GM19043 (cell line): ENCODE data around the gene SHROOM3.

Experiments
- ATAC-seq: cut with Tn5 transposase; IDR thresholded peaks from one replicate; pipeline ENCODE4 v1.9.1; 2021; ENCODE audit warnings: low read depth; ENCODE audit not compliant: unreplicated experiment

The SHROOM3 gene

GRCh38 chr4:76562836-76563453 lies 127.9 kb downstream of the SHROOM3 start:
- no peak for ATAC-seq

- no peak for ATAC-seq
Observed at GRCh38 chr4:76563454-76564122, 128.6 kb downstream of the SHROOM3 start.

GRCh38 chr4:76564123-76564915 lies 129.3 kb downstream of the SHROOM3 start:
- no peak for ATAC-seq

GRCh38 chr4:76568262-76568661 lies 133.2 kb downstream of the SHROOM3 start:
- no peak for ATAC-seq

GRCh38 chr4:76569225-76569624 lies 134.2 kb downstream of the SHROOM3 start:
- no peak for ATAC-seq

GRCh38 chr4:76569706-76570105 lies 134.7 kb downstream of the SHROOM3 start:
- no peak for ATAC-seq

GRCh38 chr4:76570141-76570973 lies 135.3 kb downstream of the SHROOM3 start:
- ATAC-seq, result no peak

GRCh38 chr4:76571274-76571673 lies 136.2 kb downstream of the SHROOM3 start:
- no peak for ATAC-seq

GRCh38 chr4:76572224-76572623 lies 137.2 kb downstream of the SHROOM3 start:
- ATAC-seq, result no peak

- ATAC-seq, result no peak
Observed at GRCh38 chr4:76576824-76577223, 141.8 kb downstream of the SHROOM3 start.

GRCh38 chr4:76578002-76578560 lies 143.1 kb downstream of the SHROOM3 start:
- no peak for ATAC-seq

- no peak for ATAC-seq
Observed at GRCh38 chr4:76579596-76580375, 144.8 kb downstream of the SHROOM3 start.

GRCh38 chr4:76581077-76581962 lies 146.3 kb downstream of the SHROOM3 start:
- no peak for ATAC-seq

GRCh38 chr4:76582074-76582816 lies 147.2 kb downstream of the SHROOM3 start:
- no peak for ATAC-seq

GRCh38 chr4:76582817-76583087 lies 147.7 kb downstream of the SHROOM3 start:
- ATAC-seq, result no peak

GRCh38 chr4:76584241-76585152 lies 149.5 kb downstream of the SHROOM3 start:
- no peak for ATAC-seq

GRCh38 chr4:76585272-76585671 lies 150.2 kb downstream of the SHROOM3 start:
- ATAC-seq, result no peak
